HL-60/S4 treated with retinoic acid at 250 ng/mL for 4 days and 3 days (cell line): ENCODE results near the gene CSNK1D.
"Not testable (repeated sequence)": the region's sequence is repeated elsewhere in the genome, so short reads cannot be mapped to it uniquely, and the experiment has no call there.

Experiments used
- in situ Hi-C: fragments of 300-500 bp; cut with MboI; formaldehyde crosslinking; loops from 2 replicates; pipeline ENCODE4 v1.7.0; 2022; ENCODE audit warnings: low sequenced_read_pairs

The CSNK1D gene

DNA sequence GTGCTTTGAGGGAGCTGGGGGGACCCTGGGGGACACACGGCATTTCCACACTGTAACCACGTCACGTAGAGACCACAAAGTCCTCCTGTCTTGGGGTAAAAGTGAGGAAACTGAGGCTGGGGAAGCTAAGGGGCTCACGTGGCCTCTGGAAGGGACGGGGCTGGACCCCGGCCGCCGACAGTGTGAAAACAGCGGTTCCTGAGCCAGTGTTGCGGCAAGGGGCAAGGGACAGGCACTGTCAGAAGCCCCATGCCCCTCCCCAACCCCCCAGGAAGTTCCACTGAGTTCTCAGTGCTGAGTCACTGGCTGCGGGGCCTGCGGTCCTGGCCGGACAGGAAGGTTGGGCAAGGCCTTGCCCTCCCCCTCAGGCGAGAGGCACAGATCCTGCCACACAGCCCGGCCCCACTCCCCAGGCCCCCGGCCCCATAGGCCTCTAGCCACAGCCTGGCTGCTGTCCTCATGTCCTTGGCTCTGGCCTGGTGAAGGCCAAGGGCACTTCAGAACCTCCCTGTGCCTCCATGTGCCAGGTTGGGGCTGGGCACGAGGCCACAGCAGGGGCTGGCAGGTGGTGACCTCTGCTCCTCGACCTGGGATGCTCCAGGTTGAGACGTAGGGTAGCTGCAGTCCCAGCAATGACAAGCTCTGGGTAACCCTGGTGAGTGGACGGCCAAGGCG lies 55.8 kb downstream of the CSNK1D start:
- in situ Hi-C loops = no loop called here

DNA sequence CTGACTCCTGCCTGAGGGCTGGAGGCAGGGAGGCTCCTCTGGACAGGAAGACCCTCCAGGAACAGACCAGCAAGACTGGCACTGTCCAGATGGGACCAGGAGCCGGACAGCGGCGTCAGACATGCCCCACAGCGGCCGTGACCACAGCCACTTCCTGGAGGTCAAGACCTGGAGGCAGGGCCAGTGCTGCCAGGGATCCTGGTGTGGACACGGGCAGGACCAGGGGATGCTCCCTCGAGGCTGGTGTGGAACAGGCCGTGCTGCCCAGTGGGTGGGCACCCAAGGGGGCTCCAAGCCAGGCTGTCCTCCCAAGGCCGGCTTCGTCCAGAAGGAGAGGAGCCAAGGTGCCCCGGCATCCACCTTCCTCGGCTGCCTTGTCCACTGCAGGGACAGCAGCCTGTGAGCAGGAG lies 56.4 kb downstream of the CSNK1D start:
- in situ Hi-C loops = no loop called here

DNA sequence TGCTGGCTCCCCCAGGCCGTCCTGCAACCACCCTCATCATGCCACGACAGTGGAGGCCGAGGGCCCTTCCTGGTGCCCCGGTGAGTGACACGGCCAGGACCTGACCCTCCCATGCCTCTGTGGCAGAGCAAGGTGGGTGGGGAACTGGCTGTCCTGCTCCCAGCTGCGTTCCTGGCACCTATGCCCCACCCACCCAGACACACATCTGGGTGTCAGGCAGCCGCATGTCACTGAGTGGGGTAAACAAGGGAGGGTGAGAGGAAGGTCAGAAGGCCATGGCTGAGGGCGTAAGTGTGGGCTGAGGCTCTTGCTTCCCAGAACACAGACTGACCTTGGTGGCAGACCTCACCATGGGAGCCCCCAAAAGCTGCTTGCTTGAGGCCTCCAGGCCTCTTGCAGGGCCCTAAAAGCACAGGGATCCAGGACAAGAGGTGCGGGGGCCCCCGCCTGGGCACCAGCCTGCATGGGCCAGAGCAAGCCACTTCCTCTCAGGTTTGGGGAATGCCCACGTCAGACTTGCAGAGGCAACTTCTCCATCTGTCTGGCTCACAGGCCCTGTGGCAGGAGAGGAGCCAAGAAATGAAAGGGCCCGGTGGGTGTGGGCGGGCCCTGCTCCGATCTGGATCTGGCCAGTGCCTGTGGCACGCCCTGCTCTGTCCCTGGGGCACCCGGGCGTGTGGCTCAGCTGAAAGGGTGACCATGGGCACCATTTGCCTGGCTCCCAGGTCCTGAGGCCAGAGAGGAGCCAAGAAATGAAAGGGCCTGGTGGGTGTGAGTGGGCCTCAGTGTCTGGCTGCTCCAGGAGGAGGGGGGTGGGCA lies 57.0 kb downstream of the CSNK1D start:
- in situ Hi-C loops = no loop called here

DNA sequence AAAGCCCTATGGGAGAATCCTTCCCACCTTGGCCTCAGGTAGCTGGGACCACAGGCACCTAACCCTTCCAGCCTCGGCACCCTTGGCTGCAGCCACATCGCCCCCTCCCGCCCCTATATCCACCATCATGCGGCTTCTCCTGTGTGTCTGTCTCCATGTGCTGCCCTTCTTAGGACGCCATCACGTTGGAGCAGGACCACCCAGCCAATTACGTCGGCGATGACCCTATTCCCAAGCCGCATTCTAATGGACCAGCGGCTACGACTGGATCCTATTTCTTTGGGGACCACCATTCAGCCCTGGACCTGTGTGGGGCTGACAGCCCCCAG lies 57.6 kb downstream of the CSNK1D start:
- in situ Hi-C loops = no loop called here

DNA sequence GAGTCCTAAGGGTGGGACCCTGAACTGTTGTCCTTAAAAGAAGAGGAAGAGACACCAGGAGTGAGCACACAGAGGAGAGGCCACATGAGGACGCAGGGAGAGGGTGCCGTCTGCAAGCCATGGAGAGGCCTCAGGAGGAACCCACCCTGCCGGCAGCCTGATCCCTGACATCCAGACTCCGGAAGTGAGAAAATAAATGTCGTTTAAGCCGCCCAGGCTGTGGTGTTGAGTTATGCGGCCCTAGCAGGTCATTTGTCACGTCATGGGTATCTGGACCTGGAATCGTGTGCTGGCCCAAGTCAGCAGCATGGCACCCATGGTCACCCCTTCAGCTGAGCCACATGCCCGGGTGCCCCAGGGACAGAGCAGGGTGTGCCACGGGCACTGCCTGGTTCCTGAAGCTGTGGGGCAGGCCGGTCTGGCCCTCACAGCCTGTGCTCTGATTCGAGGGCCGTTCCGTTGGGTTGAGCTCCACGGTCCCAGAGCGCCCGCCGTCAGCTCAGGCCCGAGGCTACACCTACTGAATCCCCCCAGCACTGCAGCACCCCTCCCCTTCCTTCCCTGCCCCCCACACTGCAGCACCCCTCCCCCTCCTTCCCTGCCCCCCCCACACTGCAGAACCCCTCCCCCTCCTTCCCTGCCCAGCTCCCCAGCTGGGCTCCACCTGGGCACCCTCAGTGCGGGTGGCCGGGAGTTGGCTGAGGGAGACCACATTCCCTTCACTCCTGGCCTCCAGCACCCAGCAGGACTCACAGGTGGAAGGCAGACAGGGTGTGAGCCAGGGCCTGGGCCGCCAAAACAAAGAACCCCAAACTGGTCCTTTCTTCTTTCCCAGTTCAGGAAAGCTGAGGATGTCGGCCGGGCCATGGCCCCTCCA lies 58.2 kb downstream of the CSNK1D start:
- in situ Hi-C loops = no loop called here

DNA sequence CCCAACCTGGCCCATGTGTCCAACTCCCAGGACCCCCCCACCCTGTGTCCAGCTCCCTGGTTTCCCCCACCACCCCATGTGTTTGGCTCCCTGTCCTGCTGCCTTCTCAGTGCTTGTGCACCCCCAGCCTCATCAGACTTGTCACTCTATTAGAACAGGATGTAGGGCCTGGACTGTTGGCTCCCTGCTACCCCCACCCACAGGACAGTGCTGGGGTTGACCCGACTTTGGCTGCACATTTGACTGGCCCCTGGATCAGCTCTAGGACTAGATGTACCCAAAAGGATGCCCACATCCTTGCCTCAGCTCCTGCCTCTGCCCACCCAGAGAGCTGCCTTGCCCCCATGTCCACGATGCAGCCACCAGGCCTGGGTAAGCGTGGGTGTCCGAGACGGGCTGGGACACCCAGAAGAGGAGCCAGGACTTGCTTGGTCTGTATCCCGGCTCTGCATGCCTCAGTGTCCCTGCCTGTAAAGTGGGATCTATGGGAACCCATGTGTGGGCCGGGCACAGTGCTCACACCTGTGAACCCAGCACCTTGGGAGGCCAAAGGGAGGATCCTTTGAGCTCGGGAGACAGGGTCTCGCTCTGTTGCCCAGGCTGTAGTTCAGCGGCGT lies 59.4 kb downstream of the CSNK1D start:
- in situ Hi-C loops = no loop called here

DNA sequence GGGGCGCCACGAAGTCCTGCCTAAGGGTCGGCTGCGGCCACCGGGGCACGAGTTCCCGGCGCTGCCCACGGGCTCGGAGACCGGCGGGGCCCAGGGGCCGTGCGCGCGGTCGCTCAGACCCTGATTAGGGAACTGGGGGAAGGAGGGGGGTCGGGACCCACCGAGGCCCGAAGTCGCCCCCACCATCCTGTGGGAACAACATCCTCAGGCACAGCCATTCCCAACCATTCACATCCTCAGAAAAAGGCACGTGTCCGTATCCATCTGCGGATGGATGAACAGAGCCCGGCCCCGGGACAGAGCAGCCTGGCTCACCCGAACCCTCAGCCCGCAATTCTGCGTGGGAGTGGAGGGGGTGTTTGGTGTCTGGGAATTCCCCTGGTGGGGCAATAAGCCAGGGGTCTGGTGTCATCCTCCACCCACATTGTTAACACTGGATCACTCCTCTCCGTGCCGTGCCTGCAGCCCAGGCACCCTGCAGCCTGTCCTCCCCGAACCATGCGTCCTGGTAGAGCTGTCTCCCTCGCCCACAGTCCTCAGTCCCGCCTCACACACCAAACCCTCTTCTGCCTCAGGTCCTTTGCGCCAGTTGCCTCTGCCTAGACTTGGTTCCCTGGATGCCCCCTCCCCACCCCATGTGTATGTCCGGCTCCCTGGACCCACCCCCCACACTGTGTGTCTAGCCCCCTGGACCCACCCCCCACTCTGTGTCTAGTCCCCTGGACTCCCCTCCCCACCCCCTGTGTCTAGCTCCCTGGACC lies 60.1 kb downstream of the CSNK1D start:
- in situ Hi-C loops = no loop called here

DNA sequence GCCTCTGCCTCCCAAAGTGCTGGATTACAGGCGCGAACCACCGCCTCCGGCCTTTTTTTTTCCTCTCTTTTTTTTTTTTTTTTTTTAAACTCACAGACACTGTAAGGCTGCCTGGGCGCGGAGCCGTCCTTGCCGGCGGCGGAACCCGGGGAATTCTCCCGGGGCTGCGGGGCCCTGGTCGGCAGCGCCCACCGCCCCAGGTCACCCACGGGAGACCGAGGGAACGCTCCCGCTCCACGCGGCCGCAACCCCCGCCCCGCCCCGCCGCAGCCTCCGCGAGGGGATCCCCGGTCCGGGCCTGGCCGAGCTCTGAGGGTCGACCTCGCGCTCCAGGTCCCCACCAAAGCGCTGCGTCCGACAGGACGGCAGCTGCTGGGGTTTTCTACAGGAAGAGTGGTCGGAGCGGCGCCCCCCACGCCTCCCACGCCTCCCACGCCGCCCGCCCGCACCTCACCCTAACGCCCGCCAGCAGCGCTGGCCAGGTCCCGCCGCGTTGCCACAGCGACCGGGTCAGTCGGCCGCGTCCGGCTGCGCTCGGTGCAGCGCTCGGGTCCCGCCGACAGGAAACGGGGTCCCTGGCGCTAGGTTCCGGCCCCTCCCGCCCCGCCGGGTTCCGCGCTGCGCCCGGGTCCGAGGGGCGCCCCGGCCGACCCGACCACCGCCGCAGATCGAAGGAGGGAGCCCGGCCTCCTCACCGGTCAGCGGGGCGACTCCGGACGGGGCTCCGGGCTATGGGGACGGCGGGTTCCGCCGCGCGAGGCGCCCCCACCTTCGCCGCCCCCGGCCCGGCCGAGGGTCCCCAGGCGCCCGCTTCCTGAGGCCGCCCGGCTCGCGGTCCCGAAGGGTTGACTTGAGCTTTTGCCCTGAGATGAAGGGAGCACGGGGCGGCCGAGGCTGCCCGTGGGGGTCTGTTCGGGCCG lies 60.9 kb downstream of the CSNK1D start, which contains the start of gene CCDC57:
Gene CCDC57, minus strand, starts transcription at position 512 of the 920 bp plus-strand sequence. CDS start 10,898 bp downstream, outside the sequence.
- in situ Hi-C loops = no loop called here

DNA sequence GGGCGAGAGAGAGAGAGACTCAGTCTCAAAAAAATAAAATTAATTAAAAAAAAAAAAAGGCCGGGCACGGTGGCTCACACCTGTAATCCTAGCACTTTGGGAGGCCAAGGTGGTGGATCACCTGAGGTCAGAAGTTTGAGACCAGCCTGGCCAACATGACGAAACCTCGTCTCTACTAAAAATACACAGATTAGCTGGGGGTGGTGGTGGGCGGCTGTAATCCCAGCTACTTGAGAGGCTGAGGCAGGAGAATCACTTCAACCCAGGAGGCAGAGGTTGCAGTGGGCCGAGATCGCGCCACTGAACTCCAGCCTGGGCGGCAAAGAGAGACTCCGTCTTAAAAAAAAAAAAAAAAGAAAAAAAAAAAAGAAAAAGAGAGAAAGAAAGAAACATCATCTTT lies 62.8 kb downstream of the CSNK1D start:
- in situ Hi-C loops = not testable (repeated sequence)

DNA sequence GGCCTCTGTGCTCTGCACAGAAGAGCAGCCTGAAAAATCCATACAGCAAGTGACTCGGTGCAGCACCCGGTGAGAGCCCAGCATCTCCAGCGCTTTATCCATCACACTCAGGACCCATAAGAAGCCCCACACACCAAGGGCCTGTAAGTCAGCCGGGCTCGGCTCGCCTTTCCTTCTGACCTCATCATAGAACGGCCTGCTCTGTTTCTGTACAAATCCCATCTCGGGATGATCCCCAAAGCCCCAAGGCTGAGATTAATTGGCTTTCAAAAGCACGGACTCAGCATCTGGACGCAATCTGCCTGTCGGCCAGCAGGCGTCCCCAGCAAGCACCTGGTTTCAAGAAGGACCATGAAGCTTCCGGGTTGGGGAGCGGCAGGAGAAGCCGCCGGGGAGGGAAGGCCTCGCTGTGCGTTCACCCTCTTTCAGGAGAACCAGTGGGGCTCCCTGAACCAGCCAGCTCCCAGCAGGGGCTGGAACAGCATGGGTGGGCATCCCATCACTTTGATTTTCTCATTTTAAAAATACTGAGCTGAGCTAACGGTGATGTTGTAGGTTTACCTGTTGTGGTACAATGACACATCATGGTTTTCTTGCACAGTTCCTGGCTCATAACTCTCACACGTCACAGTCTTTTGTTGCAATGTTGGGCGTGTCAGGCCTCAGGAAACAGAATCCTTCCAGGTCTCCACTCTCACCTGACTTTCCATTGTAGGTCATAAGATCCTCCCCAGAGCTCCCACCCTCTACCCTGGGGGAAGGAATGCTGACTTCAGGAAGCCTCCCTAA lies 67.6 kb downstream of the CSNK1D start:
- in situ Hi-C loops = no loop called here

DNA sequence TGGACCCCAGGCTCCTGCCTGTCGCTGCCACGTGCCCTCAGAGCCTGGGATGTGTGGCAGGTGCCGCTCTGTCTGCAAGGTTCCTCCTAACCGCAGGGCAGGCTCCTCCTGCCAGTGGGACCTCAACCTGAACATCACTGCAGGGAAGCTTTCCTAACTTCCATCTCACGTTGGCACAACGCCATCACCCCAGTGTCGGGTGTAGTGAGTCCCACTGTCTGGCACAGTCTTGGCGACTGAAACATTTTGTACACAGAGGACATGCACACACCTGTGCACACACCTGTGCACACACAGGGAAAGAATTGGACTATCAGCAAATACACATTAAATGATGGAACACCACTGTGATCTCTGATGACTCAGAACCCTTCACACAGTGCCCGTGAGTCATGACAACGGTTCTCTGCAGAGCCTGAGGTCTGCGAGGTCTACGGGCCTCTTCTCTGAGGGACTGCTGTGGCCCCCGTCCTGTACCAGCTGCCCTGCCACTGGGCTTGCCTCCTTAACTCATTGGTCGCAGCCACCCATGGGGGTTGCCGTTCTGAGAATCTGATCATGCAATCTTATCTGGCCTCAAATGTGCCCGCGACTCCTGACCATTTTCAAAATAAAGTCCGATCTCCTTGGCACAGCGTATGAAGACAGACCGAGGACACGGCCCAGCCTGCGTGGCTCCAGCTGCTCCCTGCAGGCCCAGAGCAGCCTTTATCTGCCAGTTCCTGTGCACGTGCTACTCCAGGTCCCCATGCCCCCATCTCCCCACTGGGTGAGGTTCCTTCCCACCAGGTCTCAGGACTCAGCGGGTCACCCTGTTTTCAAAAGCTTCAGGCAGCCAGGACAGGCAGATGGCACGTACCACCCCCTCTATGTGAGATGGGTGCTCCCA lies 68.4 kb downstream of the CSNK1D start:
- in situ Hi-C loops = no loop called here

DNA sequence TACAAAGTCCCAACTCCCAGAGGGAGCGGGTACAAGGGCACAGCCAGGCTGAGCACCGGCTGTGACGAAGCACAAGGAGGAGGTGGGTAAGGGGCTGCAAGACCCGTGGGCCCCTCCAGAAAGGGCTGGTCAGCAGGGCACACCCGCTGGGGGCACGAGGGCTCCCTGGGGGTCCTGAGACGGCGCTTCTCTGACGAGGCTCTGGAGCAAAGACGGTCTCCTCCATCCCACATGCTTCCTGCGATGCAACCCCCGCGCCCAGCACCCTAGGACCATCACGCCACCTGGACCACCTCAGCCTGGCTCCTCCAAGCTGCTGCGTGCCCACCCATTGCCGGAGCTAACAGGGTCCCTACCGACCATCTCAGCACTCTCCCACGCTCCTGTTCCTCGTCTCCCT lies 69.6 kb downstream of the CSNK1D start:
- in situ Hi-C loops = no loop called here

DNA sequence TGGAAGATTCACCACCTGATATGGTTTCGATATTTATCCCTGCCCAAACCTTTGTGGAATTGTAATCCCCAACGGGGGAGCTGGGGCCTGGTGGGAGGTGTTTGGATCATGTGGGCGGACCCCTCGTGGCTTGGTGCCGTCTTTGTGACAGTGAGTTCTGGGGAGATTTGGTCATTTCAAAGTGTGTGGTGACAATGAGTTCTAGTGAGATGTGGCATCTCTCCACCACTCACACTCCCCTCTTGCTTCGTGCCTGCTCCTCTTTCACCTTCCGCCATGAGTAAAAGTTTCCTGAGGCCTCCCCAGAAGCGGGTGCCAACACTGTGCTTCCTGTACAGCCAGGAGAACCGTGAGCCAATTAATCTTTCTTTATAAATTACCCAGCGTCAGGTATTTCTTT lies 70.5 kb downstream of the CSNK1D start:
- in situ Hi-C loops = no loop called here

DNA sequence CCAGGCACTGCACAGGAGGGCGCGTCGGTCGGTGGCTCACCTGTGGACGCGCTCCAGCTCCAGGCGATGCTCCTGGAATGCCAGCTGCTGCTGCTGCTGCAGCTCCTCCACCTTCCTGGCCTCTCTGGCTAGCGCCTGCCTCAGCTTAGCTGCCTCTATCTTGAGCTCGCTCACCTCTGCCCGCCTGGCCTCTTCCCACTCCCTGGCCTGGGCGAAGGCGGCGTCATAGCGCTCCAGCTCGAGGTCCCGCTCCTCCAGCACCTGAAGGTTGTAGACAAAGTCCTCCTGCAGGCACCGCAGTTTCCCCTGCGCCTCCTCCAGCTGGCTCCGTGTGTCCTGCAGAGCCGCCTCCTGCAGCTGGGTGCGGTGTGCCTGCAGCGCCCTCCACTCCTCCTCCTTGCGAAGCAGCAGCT lies 72.0 kb downstream of the CSNK1D start:
- in situ Hi-C loops = no loop called here

DNA sequence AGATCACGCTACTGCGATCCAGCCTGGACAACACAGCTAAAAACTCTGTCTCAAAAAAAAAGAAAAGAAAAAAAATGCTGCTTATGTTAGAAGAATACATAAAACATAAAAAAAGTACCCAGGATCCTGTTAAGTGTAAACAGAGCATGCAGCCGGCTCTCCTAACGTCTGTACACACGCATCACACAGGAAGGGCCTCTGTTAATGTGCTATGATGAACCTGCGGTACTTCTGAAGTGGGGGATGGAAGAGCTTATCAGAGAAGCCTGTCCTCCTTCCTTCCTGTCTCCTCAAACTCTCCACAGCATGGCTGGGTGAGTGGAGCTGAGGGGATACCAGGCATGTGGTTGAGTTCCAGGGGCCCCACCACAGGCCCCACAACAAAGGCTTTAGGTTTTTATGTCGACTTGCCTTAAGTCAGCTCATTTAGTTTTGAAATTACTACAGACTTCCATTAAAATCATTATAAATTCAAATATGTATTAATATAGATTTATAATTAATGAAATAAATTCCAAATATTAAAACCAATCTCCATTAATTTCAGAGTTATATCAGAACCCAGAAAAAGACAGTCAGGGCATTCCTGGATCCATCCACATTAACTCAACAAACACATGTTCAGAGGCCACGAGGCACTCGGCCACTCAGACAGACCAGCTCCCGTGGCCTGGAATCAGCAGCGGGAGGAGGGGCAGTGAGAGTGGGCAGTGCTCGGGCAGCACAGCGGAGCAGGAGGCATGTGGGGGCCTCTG lies 72.6 kb downstream of the CSNK1D start:
- in situ Hi-C loops = no loop called here

DNA sequence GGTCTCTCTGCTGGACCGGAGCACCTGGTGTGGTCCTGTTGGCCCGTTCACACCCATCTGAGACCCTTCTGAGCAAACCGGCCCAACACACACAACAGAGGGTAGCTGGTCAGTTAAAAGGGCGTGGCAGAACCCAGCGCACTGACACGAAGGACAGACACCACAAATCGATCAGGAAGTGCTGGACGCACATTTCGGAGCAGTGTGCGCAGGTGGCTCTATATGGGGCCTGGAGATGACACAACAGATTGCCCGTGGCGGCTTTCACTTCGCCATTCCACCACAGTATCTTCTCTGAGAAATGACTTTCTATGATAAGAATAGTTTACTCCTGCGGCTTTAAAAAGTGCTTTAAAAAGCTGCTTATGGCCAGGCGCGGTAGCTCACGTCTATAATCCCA lies 73.4 kb downstream of the CSNK1D start:
- in situ Hi-C loops = no loop called here

DNA sequence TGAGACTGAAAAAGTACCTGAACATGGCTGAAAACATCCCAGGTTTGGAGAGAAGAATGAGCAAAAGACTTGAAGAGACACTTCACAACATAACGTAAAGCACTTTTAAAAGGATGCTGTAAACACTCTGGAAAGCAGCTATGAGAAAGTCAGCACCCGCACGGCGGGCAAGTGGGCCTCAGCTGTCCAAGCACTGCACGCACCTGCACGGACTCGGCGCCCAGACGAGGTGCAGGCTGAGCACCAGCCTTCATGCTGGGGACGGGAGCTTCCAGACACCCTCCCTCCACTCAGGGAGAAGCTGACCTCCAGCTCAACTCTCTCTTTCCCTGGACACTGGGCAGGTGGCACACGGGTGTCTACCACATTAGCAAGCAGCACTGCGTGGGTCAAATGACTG lies 74.0 kb downstream of the CSNK1D start:
- in situ Hi-C loops = no loop called here
